K562 (cell line): ENCODE data around the gene CD2. TPM values are rescaled to one million over a fixed set of nuclear protein-coding genes. Genes with fewer than 3 reads are reported as not detected.

Source experiments
- BCOR ChIP-seq: fragments of 450-650 bp; IDR thresholded peaks from 2 replicates; pipeline ENCODE4 v1.6.1; 2016
- CBX5 ChIP-seq: IDR thresholded peaks from 2 replicates; pipeline ENCODE4 v1.6.1; 2014; ENCODE audit warnings: low read depth, borderline replicate concordance
- CHD7 ChIP-seq: fragments of 200-600 bp; sonication (generic); IDR thresholded peaks from one replicate; pipeline ENCODE4 v1.6.1; 2012; ENCODE audit warnings: mild to moderate bottlenecking, low read depth, low read length, inconsistent platforms
- E2F5 ChIP-seq: sonication (generic); formaldehyde crosslinking; IDR thresholded peaks from 2 replicates; pipeline ENCODE4 v1.8.0; 2022; ENCODE audit warnings: mild to moderate bottlenecking, missing genetic modification reagents
- ETS1 ChIP-seq: conservative IDR thresholded peaks from 2 replicates; pipeline ENCODE4 v1.6.1; 2011; ENCODE audit warnings: low read depth, mild to moderate bottlenecking, low read length; ENCODE audit not compliant: control insufficient read depth
- GABPA ChIP-seq: fragments of 200-800 bp; sonication (Bioruptor generic); conservative IDR thresholded peaks from 2 replicates; pipeline ENCODE4 v1.6.1; 2016; ENCODE audit warnings: low read depth, missing genetic modification characterization, missing compliant biosample characterization
- HNRNPUL1 ChIP-seq: fragments of 200-400 bp; formaldehyde crosslinking; IDR thresholded peaks from 2 replicates; pipeline ENCODE4 v1.6.1; 2017; ENCODE audit warnings: low read length
- NCOA1 ChIP-seq: fragments of 450-650 bp; IDR thresholded peaks from 2 replicates; pipeline ENCODE4 v1.6.1; 2016; ENCODE audit warnings: low read depth
- POLR2A ChIP-seq: fragments of 450-650 bp; conservative IDR thresholded peaks from 2 replicates; pipeline ENCODE4 v1.6.1; 2016
- RBM39 ChIP-seq: fragments of 200-400 bp; formaldehyde crosslinking; optimal IDR thresholded peaks from 2 replicates; pipeline ENCODE3; 2018; ENCODE audit warnings: low read depth, low read length
- SMAD2 ChIP-seq: fragments of 150-350 bp; IDR thresholded peaks from 2 replicates; pipeline ENCODE4 v1.6.1; 2014; ENCODE audit warnings: low read depth, mild to moderate bottlenecking, low read length
- SRF ChIP-seq, 2 experiments: fragments of 250-450, 450-650 bp in 1 of 2; sonication (Bioruptor Pico) in 1 of 2; sonication (generic) in 1 of 2; formaldehyde crosslinking; IDR thresholded peaks; 2 replicates each; pipeline versions ENCODE4 v1.5.0 to v1.5.1; 2020 to 2022; ENCODE audit warnings: mild to moderate bottlenecking in 1 of 2, missing genetic modification reagents in 1 of 2
- TCFL5 ChIP-seq: fragments of 250-450 bp; sonication (Bioruptor Pico); conservative IDR thresholded peaks from 2 replicates; pipeline ENCODE4 v1.6.1; 2021; ENCODE audit warnings: mild to moderate bottlenecking, moderate library complexity, matching md5 sums
- THRB ChIP-seq: fragments of 450-650 bp; formaldehyde crosslinking; conservative IDR thresholded peaks from 2 replicates; pipeline ENCODE4 v1.4.0; 2022; ENCODE audit warnings: mild to moderate bottlenecking, missing genetic modification characterization
- ZKSCAN3 ChIP-seq: fragments of 250-450 bp; sonication (Bioruptor Pico); IDR thresholded peaks from 2 replicates; pipeline ENCODE4 v1.4.0; 2020
- polyA plus RNA-seq, 8 experiments: library from polyadenylated mRNA; depleted of rRNA in 4 of 8; stranded (reverse) in 5 of 8; unstranded in 3 of 8; fragments of >200 nt; fragmentation: Nextera tagmentation in 2 of 8; fragmentation: Illumina TruSeq in 1 of 8; extraction: Ambion mirVana in 2 of 8; extraction: Trizol in 1 of 8; gene quantifications; 2 replicates each; pipeline versions ENCODE4 v1.2.1 to v1.2.3, GENCODE V29; 2011 to 2014; ENCODE audit warnings: inconsistent platforms in 1 of 8, missing spikeins in 1 of 8
- total RNA-seq, 7 experiments: library from RNA; depleted of rRNA in 6 of 7; stranded (reverse); fragments of >200 nt in 6 of 7; fragmentation: Illumina TruSeq in 2 of 7; extraction: Trizol in 2 of 7; gene quantifications; 2 replicates each; pipeline versions ENCODE4 v1.2.1 to v1.2.3, GENCODE V29; 2011 to 2021; ENCODE audit warnings: low replicate concordance in 1 of 7

Gene CD2
- total and polyA plus RNA-seq, 9 of the 15 experiments (the other 6 are each of a cell fraction or from before 2014, with no cell fraction given) = 0.07 to 0.16 TPM; not detected in 7

GRCh38 chr1:116817582-116818064, 63.4 kb downstream of the CD2 start (continued):
- TF ChIP-seq CHD7 = no peak
- TF ChIP-seq GABPA (tag) = no peak
- no peak for TF ChIP-seq BCOR
- TF ChIP-seq E2F5 (CRISPR knock-in tag) = no peak
- TF ChIP-seq HNRNPUL1 = no peak
- 0 out of 2 replicates have a peak, but pooled peaks have one; percentile 34 for TF ChIP-seq CBX5
- TF ChIP-seq THRB (CRISPR knock-in tag) = no peak
- 0 out of 4 replicates have a peak, but pooled peaks of 1 of the 2 experiments have one; percentile 42 for TF ChIP-seq SRF (CRISPR knock-in tag; IDR thresholded peaks at IDR 0.05)
- TF ChIP-seq TCFL5 (CRISPR knock-in tag) = no peak
- no peak for TF ChIP-seq ETS1
- no peak for TF ChIP-seq SMAD2
- TF ChIP-seq POLR2A = no peak
- no peak for TF ChIP-seq RBM39
- TF ChIP-seq NCOA1 = no peak
- TF ChIP-seq ZKSCAN3 (CRISPR knock-in tag) = no peak
